B cell (primary cell): Measurements from ENCODE around the gene CACNB2. TPM values are rescaled to one million over a fixed set of nuclear protein-coding genes. Genes with fewer than 3 reads are reported as not detected.

ENCODE experiments used
- ATAC-seq: fragments of 200-7000 bp; cut with Tn5 transposase; one replicate; pipeline ENCODE4 v1.10.0; 2021; ENCODE audit warnings: low read depth, mild to moderate bottlenecking, moderate number of reproducible peaks, moderate library complexity
- CTCF ChIA-PET: fragments of 350-600 bp; sonication (Branson Sonifier 250); formaldehyde crosslinking; loops from one replicate; lab custom pipeline; 2021; ENCODE audit warnings: antibody characterized with exemption, inconsistent platforms; lab: Charles Lee
- POLR2A ChIA-PET: fragments of 350-600 bp; sonication (Branson Sonifier 250); formaldehyde crosslinking; loops from one replicate; lab custom pipeline; 2021; ENCODE audit warnings: antibody characterized with exemption; lab: Charles Lee
- DNase-seq: peaks from one replicate; pipeline ENCODE4 v3.0.0; 2013
- H2AFZ ChIP-seq: 2 replicates; pipeline ENCODE4 v1.6.1; 2012; ENCODE audit warnings: mild to moderate bottlenecking, low read depth, low read length; ENCODE audit not compliant: insufficient read depth, poor library complexity, severe bottlenecking
- H3K27ac ChIP-seq, 2 donors: 1 replicate in 1 of 2; 2 replicates in 1 of 2; pipeline ENCODE4 v1.5.1; 2012 to 2013; ENCODE audit warnings: low read length in 2 of 2, mild to moderate bottlenecking in 2 of 2, moderate library complexity in 1 of 2
- H3K27me3 ChIP-seq, 4 experiments: fragments of 200-600 bp in 1 of 4; sonication (generic) in 1 of 4; replicated peaks in 1 of 4; 1 replicate in 2 of 4; 2 replicates in 2 of 4; pipeline versions ENCODE4 v1.6.1 to v1.7.0; 2013 to 2016; ENCODE audit warnings: low read length in 3 of 4, mild to moderate bottlenecking in 2 of 4, mixed read lengths in 1 of 4, moderate library complexity in 1 of 4; ENCODE audit not compliant: insufficient read depth in 4 of 4, control insufficient read depth in 3 of 4; ENCODE audit errors: control extremely low read depth in 1 of 4
- H3K36me3 ChIP-seq, 2 experiments: replicated peaks in 1 of 2; 1 replicate in 1 of 2; 2 replicates in 1 of 2; pipeline versions ENCODE4 v1.6.1 to v1.7.1; 2013; ENCODE audit warnings: low read length in 1 of 2; ENCODE audit not compliant: insufficient read depth in 2 of 2, control insufficient read depth in 1 of 2; ENCODE audit errors: control extremely low read depth in 1 of 2, extremely low read depth in 1 of 2
- H3K4me1 ChIP-seq, 2 donors: fragments of 200-600 bp in 1 of 2; sonication (generic) in 1 of 2; 1 replicate in 1 of 2; 2 replicates in 1 of 2; pipeline versions ENCODE4 v1.5.1 to v1.6.1; 2013 to 2017; ENCODE audit warnings: low read length in 2 of 2; ENCODE audit not compliant: control insufficient read depth in 2 of 2, insufficient read depth in 2 of 2
- H3K4me2 ChIP-seq: replicated peaks from 2 replicates; pipeline ENCODE3; 2012; ENCODE audit warnings: mild to moderate bottlenecking, low read depth, low read length; ENCODE audit not compliant: poor library complexity, severe bottlenecking
- H3K4me3 ChIP-seq, 5 experiments: fragments of 200-600 bp in 1 of 5; sonication (generic) in 1 of 5; 1 replicate in 3 of 5; 2 replicates in 2 of 5; pipeline versions ENCODE4 v1.5.1 to v1.7.0; 2011 to 2016; ENCODE audit warnings: low read length in 4 of 5, mild to moderate bottlenecking in 4 of 5, low read depth in 2 of 5, control low read depth in 1 of 5, moderate library complexity in 1 of 5; ENCODE audit not compliant: insufficient read depth in 1 of 5; ENCODE audit errors: control extremely low read depth in 1 of 5, extremely low read depth in 1 of 5
- H3K79me2 ChIP-seq: fragments of 200-600 bp; sonication (generic); one replicate; pipeline ENCODE4 v1.6.0; 2016; ENCODE audit warnings: low read length; ENCODE audit not compliant: control insufficient read depth, insufficient read depth
- H3K9ac ChIP-seq: fragments of 200-600 bp; sonication (generic); 2 replicates; pipeline ENCODE4 v1.6.1; 2017; ENCODE audit warnings: mild to moderate bottlenecking, low read length, moderate library complexity
- H3K9me3 ChIP-seq, 3 donors: one replicate each; pipeline versions ENCODE4 v1.6.1 to v1.7.1; 2013; ENCODE audit warnings: low read length in 2 of 3; ENCODE audit not compliant: control insufficient read depth in 2 of 3, insufficient read depth in 1 of 3; ENCODE audit errors: control extremely low read depth in 1 of 3
- H4K20me1 ChIP-seq: 2 replicates; pipeline ENCODE4 v1.6.0; 2012; ENCODE audit warnings: mild to moderate bottlenecking, low read length; ENCODE audit not compliant: insufficient read depth, control insufficient read depth, poor library complexity, severe bottlenecking
- H3K27ac Mint-ChIP-seq: one replicate; pipeline ENCODE4 v1.8.0; 2021; ENCODE audit warnings: mixed read lengths
- H3K27me3 Mint-ChIP-seq: one replicate; pipeline ENCODE4 v1.8.0; 2021; ENCODE audit warnings: mixed read lengths
- H3K4me1 Mint-ChIP-seq: one replicate; pipeline ENCODE4 v1.8.0; 2021; ENCODE audit warnings: mixed read lengths
- H3K4me3 Mint-ChIP-seq: one replicate; pipeline ENCODE4 v1.8.0; 2021; ENCODE audit warnings: mixed read lengths
- H3K9me3 Mint-ChIP-seq: one replicate; pipeline ENCODE4 v1.8.0; 2022; ENCODE audit warnings: mixed read lengths; ENCODE audit not compliant: insufficient read depth
- EZH2 ChIP-seq: IDR thresholded peaks from 2 replicates; pipeline ENCODE4 v1.6.1; 2012; ENCODE audit warnings: borderline replicate concordance, low read depth, mild to moderate bottlenecking, moderate library complexity, low read length; ENCODE audit not compliant: insufficient read depth, poor library complexity, severe bottlenecking
- WGBS: methylation state at CpG from one replicate; pipeline ENCODE4 v1.1.5; 2013; ENCODE audit warnings: missing lambda C conversion rate; ENCODE audit not compliant: insufficient coverage; 5-methylcytosine and 5-hydroxymethylcytosine counted together
- intact Hi-C: fragments of 100-400 bp; cut with micrococcal nuclease; formaldehyde crosslinking; loops from one replicate; pipeline ENCODE4 v1.10.0; 2022
- polyA plus RNA-seq: library from polyadenylated mRNA; depleted of rRNA; stranded (reverse); fragments of >200 nt; gene quantifications from 2 replicates; pipeline ENCODE4 v1.2.3, GENCODE V29; 2012
- total RNA-seq, 2 donors: library from RNA; stranded (reverse); fragments of 120-200 nt in 1 of 2; gene quantifications; 1 replicate in 1 of 2; 2 replicates in 1 of 2; pipeline versions ENCODE4 v1.2.3 to v1.2.4, GENCODE V29; 2013 to 2022
- TF ChIP-seq, protein P1 (sequence below): fragments of 200-600 bp; IDR thresholded peaks from one replicate; pipeline ENCODE4 v1.8.0; 2022; ENCODE audit warnings: antibody characterized with exemption, mild to moderate bottlenecking

Gene CACNB2
- total and polyA plus RNA-seq, 2 donors (not counting 1 experiment from before 2014, with no cell fraction given) = not detected

GRCh38 chr10:18308600-18308999 lies 168.4 kb downstream of the CACNB2 start:
- Histone ChIP-seq H4K20me1 (no peaks in the 10 kb centered on the region), H3K9ac (no peak overlapping the region), H3K4me3 (no peak overlapping the region), H3K79me2 (no peaks in the 10 kb centered on the region), H3K27me3 (no peaks in the 10 kb centered on the region), H3K36me3 (no peaks in the 10 kb centered on the region), H3K9me3 (no peaks in the 10 kb centered on the region), H3K4me2 (no peak overlapping the region), H3K4me1 (no peaks in the 10 kb centered on the region), H3K27ac (no peak overlapping the region), H2AFZ (no peak overlapping the region)
- 73% methylated on average over 3 of the region's 3 CpGs for WGBS
- H3K27ac Mint-ChIP-seq = no peak overlapping the region
- ChIA-PET CTCF (no interaction called here), POLR2A (no interaction called here)
- no peak for ATAC-seq
- H3K27me3 Mint-ChIP-seq = no peaks in the 10 kb centered on the region
- no peaks in the 10 kb centered on the region for H3K4me1 Mint-ChIP-seq
- H3K9me3 Mint-ChIP-seq = no peaks in the 10 kb centered on the region
- no peak overlapping the region for H3K4me3 Mint-ChIP-seq
- TF ChIP-seq, protein P1, sequence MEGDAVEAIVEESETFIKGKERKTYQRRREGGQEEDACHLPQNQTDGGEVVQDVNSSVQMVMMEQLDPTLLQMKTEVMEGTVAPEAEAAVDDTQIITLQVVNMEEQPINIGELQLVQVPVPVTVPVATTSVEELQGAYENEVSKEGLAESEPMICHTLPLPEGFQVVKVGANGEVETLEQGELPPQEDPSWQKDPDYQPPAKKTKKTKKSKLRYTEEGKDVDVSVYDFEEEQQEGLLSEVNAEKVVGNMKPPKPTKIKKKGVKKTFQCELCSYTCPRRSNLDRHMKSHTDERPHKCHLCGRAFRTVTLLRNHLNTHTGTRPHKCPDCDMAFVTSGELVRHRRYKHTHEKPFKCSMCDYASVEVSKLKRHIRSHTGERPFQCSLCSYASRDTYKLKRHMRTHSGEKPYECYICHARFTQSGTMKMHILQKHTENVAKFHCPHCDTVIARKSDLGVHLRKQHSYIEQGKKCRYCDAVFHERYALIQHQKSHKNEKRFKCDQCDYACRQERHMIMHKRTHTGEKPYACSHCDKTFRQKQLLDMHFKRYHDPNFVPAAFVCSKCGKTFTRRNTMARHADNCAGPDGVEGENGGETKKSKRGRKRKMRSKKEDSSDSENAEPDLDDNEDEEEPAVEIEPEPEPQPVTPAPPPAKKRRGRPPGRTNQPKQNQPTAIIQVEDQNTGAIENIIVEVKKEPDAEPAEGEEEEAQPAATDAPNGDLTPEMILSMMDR = no peak
- TF ChIP-seq EZH2 = no peak
- intact Hi-C loops = no loop called here
- DNase-seq = no peak

- Histone ChIP-seq H3K36me3 (no peaks in the 10 kb centered on the region), H3K27me3 (no peaks in the 10 kb centered on the region), H3K4me1 (no peaks in the 10 kb centered on the region), H4K20me1 (no peaks in the 10 kb centered on the region), H3K4me2 (no peak overlapping the region), H3K79me2 (no peaks in the 10 kb centered on the region), H3K9ac (no peak overlapping the region), H2AFZ (no peak overlapping the region), H3K4me3 (no peak overlapping the region), H3K9me3 (no peaks in the 10 kb centered on the region), H3K27ac (no peak overlapping the region)
- 67% methylated on average over 1 of the region's 2 CpGs for WGBS
- no peak for ATAC-seq
- no peak for TF ChIP-seq EZH2
- TF ChIP-seq, protein P1 = no peak
- intact Hi-C loops = no loop called here
- Mint-ChIP-seq H3K27me3 (no peaks in the 10 kb centered on the region), H3K4me1 (no peaks in the 10 kb centered on the region), H3K27ac (no peak overlapping the region), H3K4me3 (no peak overlapping the region), H3K9me3 (no peaks in the 10 kb centered on the region)
- POLR2A ChIA-PET = no interaction called here
- no peak for DNase-seq
- CTCF ChIA-PET = no interaction called here
Observed at GRCh38 chr10:18310761-18311160, 170.5 kb downstream of the CACNB2 start.
